Tibial artery (tissue), 4 donors: ENCODE measurements around the gene ACSM4.

Source experiments
- DNase-seq, 2 donors: peaks; one replicate each; pipeline ENCODE4 v3.0.0-alpha.2; 2019
- H3K27ac ChIP-seq, 2 donors: fragments of 200-600 bp; sonication (generic) in 1 of 2; 1 replicate in 1 of 2; 2 replicates in 1 of 2; pipeline ENCODE4 v1.5.1; 2018 to 2019; ENCODE audit warnings: mild to moderate bottlenecking in 1 of 2
- H3K27me3 ChIP-seq, 2 donors: fragments of 200-600 bp; sonication (generic) in 1 of 2; one replicate each; pipeline versions ENCODE4 v1.5.1 to v1.6.0; 2016 to 2019
- H3K36me3 ChIP-seq, 3 donors: fragments of 200-600 bp; sonication (generic) in 2 of 3; one replicate each; pipeline ENCODE4 v1.5.1; 2016 to 2019; ENCODE audit warnings: mild to moderate bottlenecking in 2 of 3
- H3K4me1 ChIP-seq, 4 donors: fragments of 200-600 bp; sonication (generic) in 2 of 4; 1 replicate in 3 of 4; 2 replicates in 1 of 4; pipeline ENCODE4 v1.5.1; 2016 to 2019
- H3K4me3 ChIP-seq, 2 donors: fragments of 200-600 bp; sonication (generic) in 1 of 2; 1 replicate in 1 of 2; 2 replicates in 1 of 2; pipeline ENCODE4 v1.5.1; 2018 to 2019; ENCODE audit warnings: mild to moderate bottlenecking in 2 of 2
- H3K9me3 ChIP-seq, 3 donors: fragments of 200-600 bp; sonication (generic) in 1 of 3; one replicate each; pipeline ENCODE4 v1.5.1; 2016 to 2019
- CTCF ChIP-seq, 2 experiments: fragments of 200-600 bp in 1 of 2; fragments of 450-650 bp in 1 of 2; IDR thresholded peaks; one replicate each; pipeline ENCODE4 v1.5.1; 2017 to 2019; ENCODE audit warnings: antibody characterized with exemption in 2 of 2, mild to moderate bottlenecking in 1 of 2, moderate library complexity in 1 of 2
- intact Hi-C: fragments of 100-400 bp; cut with DNase I; formaldehyde crosslinking; loops from one replicate; pipeline ENCODE4 v1.15.0; 2023; ENCODE audit warnings: low total_unique reads

The ACSM4 gene

GRCh38 chr12:7295529-7295928 is 8.3 kb upstream of the ACSM4 start:
- Histone ChIP-seq H3K9me3 (no peaks in the 10 kb centered on the region), H3K4me3 (no peak overlapping the region), H3K36me3 (no peaks in the 10 kb centered on the region), H3K27ac (no peak overlapping the region), H3K4me1 (no peaks in the 10 kb centered on the region), H3K27me3 (no peaks in the 10 kb centered on the region)
- no peak for DNase-seq
- intact Hi-C loops, result no loop called here
- no peak for TF ChIP-seq CTCF (IDR thresholded peaks at IDR 0.05)

DNA sequence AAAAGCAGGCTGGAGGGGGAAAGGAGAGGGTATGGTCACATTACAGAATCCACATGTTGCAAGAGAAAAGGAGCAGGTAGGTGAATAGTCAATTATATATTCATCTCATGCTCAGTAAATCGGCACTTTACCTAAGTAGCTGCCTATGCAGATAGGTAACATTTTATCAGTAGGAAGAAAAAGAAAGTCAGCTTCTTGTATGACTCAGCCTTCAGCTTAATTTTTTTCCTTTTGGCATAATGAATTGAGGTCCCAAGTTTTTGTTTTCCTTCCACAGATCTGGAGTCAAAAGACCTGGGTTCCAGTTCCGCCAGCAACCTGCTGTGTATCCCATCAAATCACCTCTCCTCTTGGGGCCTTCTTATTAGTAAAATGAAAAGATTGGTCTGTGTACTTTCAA is 6.0 kb upstream of the ACSM4 start:
- no peak for DNase-seq
- no peak overlapping the region for H3K27ac ChIP-seq
- TF ChIP-seq CTCF (IDR thresholded peaks at IDR 0.05), result no peak
- intact Hi-C loops, result no loop called here
- H3K27me3 ChIP-seq, result no peaks in the 10 kb centered on the region
- H3K36me3 ChIP-seq, result no peaks in the 10 kb centered on the region
- no peak overlapping the region for H3K4me3 ChIP-seq
- no peaks in the 10 kb centered on the region for H3K4me1 ChIP-seq
- no peaks in the 10 kb centered on the region for H3K9me3 ChIP-seq

DNA sequence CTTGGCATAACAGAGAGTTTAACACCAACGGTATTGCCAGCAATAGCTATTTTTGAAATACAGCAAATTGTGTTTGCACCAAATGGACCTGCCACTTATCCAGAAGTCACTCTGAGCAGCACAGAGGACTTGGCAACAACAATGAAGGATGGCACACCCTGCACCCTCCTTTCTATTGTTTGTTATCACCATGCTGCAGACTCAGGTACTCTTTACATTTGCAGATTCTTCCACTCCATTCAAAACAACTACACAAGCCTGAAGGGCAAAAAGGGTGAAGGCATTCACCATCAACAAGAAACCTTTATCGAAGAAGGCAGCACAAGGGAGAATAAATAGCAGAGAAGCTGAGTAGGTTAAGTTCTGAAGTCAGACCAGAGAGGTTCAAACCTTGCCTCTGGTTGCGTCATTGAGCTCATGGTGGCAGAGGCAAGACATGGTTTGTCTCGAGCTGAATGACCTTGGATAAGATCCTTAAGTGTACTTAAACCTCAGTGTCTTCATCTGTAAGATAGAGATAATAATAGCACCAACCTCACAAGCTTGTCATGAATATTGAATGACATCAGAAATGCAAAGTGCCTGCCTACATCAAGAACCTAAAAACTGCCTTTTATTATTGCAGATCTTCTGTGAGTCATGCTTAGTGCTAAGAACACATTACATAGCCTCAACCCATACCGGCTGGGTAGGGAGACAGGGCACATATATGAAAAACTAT is 1.4 kb upstream of the ACSM4 start:
- DNase-seq, result no peak
- H3K27me3 ChIP-seq, result no peaks in the 10 kb centered on the region
- no peaks in the 10 kb centered on the region for H3K4me1 ChIP-seq
- intact Hi-C loops, result no loop called here
- no peak overlapping the region for H3K4me3 ChIP-seq
- no peak overlapping the region for H3K27ac ChIP-seq
- no peaks in the 10 kb centered on the region for H3K9me3 ChIP-seq
- TF ChIP-seq CTCF (IDR thresholded peaks at IDR 0.05), result no peak
- no peaks in the 10 kb centered on the region for H3K36me3 ChIP-seq

DNA sequence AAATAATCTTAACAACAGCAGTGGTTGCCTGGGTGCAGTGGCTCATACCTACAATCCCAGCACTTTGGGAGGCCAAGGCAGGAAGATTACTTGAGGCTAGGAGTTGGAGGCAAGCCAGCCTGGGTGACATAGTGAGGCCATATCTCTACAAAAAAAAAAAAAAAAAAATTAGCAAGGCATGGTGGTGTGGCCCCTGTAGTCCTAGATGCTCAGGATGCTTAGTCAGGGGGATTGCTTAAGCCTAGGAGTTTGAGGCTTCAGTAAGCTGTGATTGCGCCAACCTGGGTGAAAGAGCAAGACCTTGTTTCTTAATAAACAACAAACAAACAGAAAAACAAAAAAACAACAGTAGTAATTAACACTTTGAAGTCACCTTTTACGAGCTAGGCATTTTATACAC is 642 bp upstream of the ACSM4 start:
- H3K36me3 ChIP-seq, result no peaks in the 10 kb centered on the region
- DNase-seq, result no peak
- no peak for TF ChIP-seq CTCF (IDR thresholded peaks at IDR 0.05)
- no peak overlapping the region for H3K4me3 ChIP-seq
- H3K9me3 ChIP-seq, result no peaks in the 10 kb centered on the region
- H3K4me1 ChIP-seq, result no peaks in the 10 kb centered on the region
- intact Hi-C loops, result no loop called here
- H3K27ac ChIP-seq, result no peak overlapping the region
- H3K27me3 ChIP-seq, result no peaks in the 10 kb centered on the region

DNA sequence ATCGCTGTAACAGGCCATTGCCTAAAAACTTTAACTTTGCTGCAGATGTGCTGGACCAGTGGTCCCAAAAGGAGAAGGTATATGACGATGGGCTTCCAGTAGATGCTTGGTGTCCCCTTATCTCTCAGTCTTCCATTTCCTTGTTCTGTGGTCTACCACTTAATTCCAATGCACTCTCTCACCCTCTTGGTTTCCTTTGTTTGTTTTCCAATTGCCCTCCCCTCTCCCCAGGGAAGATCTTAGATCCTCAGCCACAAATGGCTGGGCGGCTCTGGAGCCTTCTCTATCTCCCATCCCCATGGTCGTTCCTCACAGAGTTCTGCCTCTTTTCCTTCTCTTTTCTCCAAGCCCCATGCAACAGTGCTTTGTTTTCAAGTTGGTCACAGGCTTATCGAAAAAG is 584 bp downstream of the ACSM4 start:
- Histone ChIP-seq H3K4me1 (no peaks in the 10 kb centered on the region), H3K27ac (no peak overlapping the region)

More for the DNA sequence above, 584 bp downstream of the ACSM4 start:
- Histone ChIP-seq H3K4me3 (no peak overlapping the region), H3K36me3 (no peaks in the 10 kb centered on the region), H3K27me3 (no peaks in the 10 kb centered on the region), H3K9me3 (no peaks in the 10 kb centered on the region)
- intact Hi-C loops, result no loop called here
- TF ChIP-seq CTCF (IDR thresholded peaks at IDR 0.05), result no peak
- no peak for DNase-seq
